Ishikawa (cell line): Measurements from ENCODE around the gene SLAIN1.

Experiments
- CEBPB ChIP-seq: IDR thresholded peaks from 2 replicates; pipeline ENCODE4 v1.6.1; 2012
- CREB1 ChIP-seq: IDR thresholded peaks from 2 replicates; pipeline ENCODE4 v1.6.1; 2012; ENCODE audit warnings: low read depth
- EGR1 ChIP-seq: IDR thresholded peaks from 2 replicates; pipeline ENCODE4 v1.6.1; 2012
- EP300 ChIP-seq: IDR thresholded peaks from 2 replicates; pipeline ENCODE4 v1.6.1; 2012; ENCODE audit warnings: borderline replicate concordance
- FOXM1 ChIP-seq: IDR thresholded peaks from 2 replicates; pipeline ENCODE4 v1.6.1; 2012; ENCODE audit warnings: low read depth, borderline replicate concordance
- MAX ChIP-seq: IDR thresholded peaks from 2 replicates; pipeline ENCODE4 v1.6.1; 2012
- NFIC ChIP-seq: IDR thresholded peaks from 2 replicates; pipeline ENCODE4 v1.6.1; 2012
- RAD21 ChIP-seq: IDR thresholded peaks from 2 replicates; pipeline ENCODE4 v1.6.1; 2012; ENCODE audit warnings: low read depth
- REST ChIP-seq: IDR thresholded peaks from 2 replicates; pipeline ENCODE4 v1.6.1; 2012; ENCODE audit warnings: low read depth, mild to moderate bottlenecking
- TAF1 ChIP-seq: IDR thresholded peaks from 2 replicates; pipeline ENCODE4 v1.6.1; 2012; ENCODE audit warnings: low read depth, mild to moderate bottlenecking
- TCF12 ChIP-seq: IDR thresholded peaks from 2 replicates; pipeline ENCODE4 v1.6.1; 2012; ENCODE audit warnings: low read depth
- TEAD4 ChIP-seq: IDR thresholded peaks from 2 replicates; pipeline ENCODE4 v1.6.1; 2012
- YY1 ChIP-seq: IDR thresholded peaks from 2 replicates; pipeline ENCODE4 v1.6.1; 2012; ENCODE audit warnings: low read depth
- ZBTB7A ChIP-seq: IDR thresholded peaks from 2 replicates; pipeline ENCODE4 v1.6.1; 2012; ENCODE audit warnings: low read depth
- TF ChIP-seq, protein P1 (sequence below): IDR thresholded peaks from 2 replicates; pipeline ENCODE4 v1.6.1; 2012

SLAIN1 gene

GRCh38 chr13:77776704-77777103 lies 79.2 kb downstream of the SLAIN1 start:
- TF ChIP-seq, protein P1, sequence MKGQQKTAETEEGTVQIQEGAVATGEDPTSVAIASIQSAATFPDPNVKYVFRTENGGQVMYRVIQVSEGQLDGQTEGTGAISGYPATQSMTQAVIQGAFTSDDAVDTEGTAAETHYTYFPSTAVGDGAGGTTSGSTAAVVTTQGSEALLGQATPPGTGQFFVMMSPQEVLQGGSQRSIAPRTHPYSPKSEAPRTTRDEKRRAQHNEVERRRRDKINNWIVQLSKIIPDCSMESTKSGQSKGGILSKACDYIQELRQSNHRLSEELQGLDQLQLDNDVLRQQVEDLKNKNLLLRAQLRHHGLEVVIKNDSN: peak; percentile 61; the same call in 1 of the 2 replicates
- TF ChIP-seq MAX (peak; percentile 29; the same call in 1 of the 2 replicates), TCF12 (no peak)

DNA sequence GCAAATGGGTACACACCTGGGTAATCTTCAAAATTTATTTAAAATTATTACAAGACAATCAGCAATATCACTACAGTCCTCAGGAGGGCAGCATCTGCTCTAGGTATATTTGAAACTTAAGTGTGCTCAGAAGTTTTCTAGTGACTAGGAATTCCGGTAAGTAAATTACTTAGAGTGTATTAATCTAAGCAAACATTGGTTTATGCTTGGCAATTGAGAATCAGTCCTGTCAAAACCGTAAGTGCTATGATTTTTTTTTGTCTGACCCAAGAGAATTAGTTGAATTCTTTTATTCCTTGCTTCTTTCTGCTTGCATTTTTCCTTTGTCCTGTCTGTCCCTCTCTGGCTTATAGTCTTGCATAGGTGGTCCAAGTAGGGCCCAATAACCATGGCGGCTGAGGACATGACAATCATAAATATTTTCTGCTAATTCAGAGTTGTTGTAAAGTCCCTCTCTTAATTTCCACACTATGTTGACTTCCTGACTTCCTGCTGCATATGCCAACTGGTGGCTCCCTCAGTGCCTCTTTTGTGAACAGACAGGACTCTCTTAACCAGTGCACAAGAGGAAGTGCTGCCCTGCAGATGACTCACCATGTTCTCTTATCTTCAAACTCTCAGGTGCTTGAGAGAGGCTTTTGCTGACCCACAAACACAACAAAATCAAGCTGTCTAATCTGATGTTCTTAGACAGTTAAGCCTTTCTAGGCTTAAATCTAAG lies 82.2 kb downstream of the SLAIN1 start:
- TF ChIP-seq TCF12 (no peak), RAD21 (peak; percentile 65)

DNA sequence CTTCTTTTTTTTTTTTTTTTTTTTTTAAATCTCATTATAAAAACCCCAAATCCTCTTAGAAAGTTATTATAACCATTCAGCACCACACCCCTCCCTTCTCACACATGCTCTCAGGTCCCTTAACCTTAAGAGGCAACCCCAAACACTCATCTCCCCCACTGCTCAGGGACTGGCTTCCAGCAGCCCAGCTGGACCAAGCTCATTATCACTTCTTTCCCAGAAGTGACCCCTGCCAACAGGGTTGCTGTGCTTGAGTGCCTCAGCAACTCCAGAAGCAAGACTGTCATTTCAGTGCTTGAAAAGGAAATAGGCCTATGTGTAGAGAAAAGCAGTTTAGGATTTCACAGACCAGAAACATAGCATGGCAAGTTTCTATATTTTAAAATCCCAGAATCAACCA lies 84.3 kb downstream of the SLAIN1 start:
- TF ChIP-seq CEBPB (no peak), EGR1 (no peak), TAF1 (no peak), EP300 (no peak), YY1 (no peak), ZBTB7A (no peak), TEAD4 (no peak), TCF12 (no peak), REST (no peak), RAD21 (no peak), NFIC (no peak), MAX (no peak), CREB1 (no peak), FOXM1 (no peak)
- TF ChIP-seq, protein P1: no peak

DNA sequence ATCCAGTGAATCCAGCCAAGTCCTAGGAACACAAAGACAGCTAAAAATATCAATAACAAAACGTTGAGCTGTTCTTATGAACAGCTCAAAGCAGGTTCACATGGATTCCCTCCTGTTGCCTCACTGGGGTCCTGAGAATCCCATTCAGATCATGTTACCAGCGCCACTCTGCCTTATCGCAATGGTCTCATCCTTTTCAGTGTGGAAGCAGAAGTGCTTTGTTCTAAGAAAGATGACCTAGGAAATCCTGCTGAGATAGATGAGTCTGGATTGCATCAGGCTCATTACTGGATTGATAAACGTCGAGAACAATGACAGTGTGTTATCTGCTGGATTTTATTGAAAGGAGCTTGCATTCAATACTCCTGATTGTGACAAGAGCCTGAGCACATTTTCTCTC lies 87.0 kb downstream of the SLAIN1 start:
- TF ChIP-seq EP300 (no peak), EGR1 (no peak), TAF1 (no peak), CREB1 (no peak), CEBPB (no peak), RAD21 (no peak), REST (no peak), FOXM1 (no peak), TEAD4 (no peak), MAX (no peak)
- TF ChIP-seq, protein P1: no peak

GRCh38 chr13:77786695-77787287 lies 89.3 kb downstream of the SLAIN1 start:
- TF ChIP-seq EGR1 (no peak), MAX (no peak), REST (no peak), CREB1 (no peak), TEAD4 (no peak), TAF1 (no peak), TCF12 (no peak), CEBPB (no peak)
